ENCODE results near the gene SMAD7. TPM values are rescaled to one million over a fixed set of nuclear protein-coding genes. Genes with fewer than 3 reads are reported as not detected.

SMAD7 gene
- total RNA-seq, 1 donor from 2014 or later: 53.6 TPM

- no peak for DNase-seq (ENCODE audit: extremely low spot score, unreplicated experiment)
- Mint-ChIP-seq H3K36me3 (ENCODE audit: unreplicated experiment) (peaks cover 5% of the 10 kb centered on the region), H3K27ac (ENCODE audit: unreplicated experiment) (no peak overlapping the region), H3K9me3 (ENCODE audit: unreplicated experiment) (no peaks in the 10 kb centered on the region), H3K27me3 (ENCODE audit: unreplicated experiment) (no peaks in the 10 kb centered on the region), H3K4me3 (ENCODE audit: unreplicated experiment) (no peak overlapping the region), H3K4me1 (ENCODE audit: unreplicated experiment) (peaks cover 35% of the 10 kb centered on the region)
- no peak for TF ChIP-seq CTCF (IDR thresholded peaks at IDR 0.05)
Measured at GRCh38 chr18:48898521-48898920, 52.2 kb downstream of the SMAD7 start.

GRCh38 chr18:48897531-48897930, 53.2 kb downstream of the SMAD7 start:
- no peak for DNase-seq (ENCODE audit: extremely low spot score, unreplicated experiment)
- Mint-ChIP-seq H3K4me1 (ENCODE audit: unreplicated experiment) (peaks cover 27% of the 10 kb centered on the region), H3K36me3 (ENCODE audit: unreplicated experiment) (peaks cover 5% of the 10 kb centered on the region), H3K9me3 (ENCODE audit: unreplicated experiment) (no peaks in the 10 kb centered on the region), H3K4me3 (ENCODE audit: unreplicated experiment) (no peak overlapping the region), H3K27ac (ENCODE audit: unreplicated experiment) (no peak overlapping the region), H3K27me3 (ENCODE audit: unreplicated experiment) (no peaks in the 10 kb centered on the region)
- no peak for TF ChIP-seq CTCF (IDR thresholded peaks at IDR 0.05)

- Mint-ChIP-seq H3K27me3 (ENCODE audit: unreplicated experiment) (no peaks in the 10 kb centered on the region), H3K9me3 (ENCODE audit: unreplicated experiment) (no peaks in the 10 kb centered on the region), H3K4me3 (ENCODE audit: unreplicated experiment) (no peak overlapping the region), H3K4me1 (ENCODE audit: unreplicated experiment) (peaks cover 22% of the 10 kb centered on the region), H3K27ac (ENCODE audit: unreplicated experiment) (no peak overlapping the region), H3K36me3 (ENCODE audit: unreplicated experiment) (peaks cover 5% of the 10 kb centered on the region)
- DNase-seq (ENCODE audit: extremely low spot score, unreplicated experiment): no peak
- TF ChIP-seq CTCF (IDR thresholded peaks at IDR 0.05): peak; percentile 18
Measured at GRCh38 chr18:48896875-48897511, 53.8 kb downstream of the SMAD7 start.

- no peaks in the 10 kb centered on the region for H3K9me3 Mint-ChIP-seq (ENCODE audit: unreplicated experiment)
Measured at GRCh38 chr18:48896326-48896874, 54.4 kb downstream of the SMAD7 start.

More at GRCh38 chr18:48896326-48896874, 54.4 kb downstream of the SMAD7 start:
- peaks cover 17% of the 10 kb centered on the region for H3K4me1 Mint-ChIP-seq (ENCODE audit: unreplicated experiment)
- peak overlapping the region; percentile 27 for H3K27ac Mint-ChIP-seq (ENCODE audit: unreplicated experiment)
- H3K27me3 Mint-ChIP-seq (ENCODE audit: unreplicated experiment): no peaks in the 10 kb centered on the region
- H3K4me3 Mint-ChIP-seq (ENCODE audit: unreplicated experiment): no peak overlapping the region
- TF ChIP-seq CTCF (IDR thresholded peaks at IDR 0.05): no peak
- H3K36me3 Mint-ChIP-seq (ENCODE audit: unreplicated experiment): peaks cover 5% of the 10 kb centered on the region
- no peak for DNase-seq (ENCODE audit: extremely low spot score, unreplicated experiment)
